SU-DHL-6 (cell line): ENCODE measurements around the gene RAD51B.

ENCODE experiments used
- EZH2phosphoT487 ChIP-seq: fragments of 200-600 bp; sonication (generic), shearing (Covaris generic); conservative IDR thresholded peaks from 2 replicates; pipeline ENCODE4 v1.6.1; 2018; ENCODE audit warnings: mild to moderate bottlenecking, antibody characterized with exemption, low read length, moderate library complexity, mixed read lengths
- TF ChIP-seq, protein P1 (sequence below): fragments of 200-600 bp; sonication (generic); IDR thresholded peaks from one replicate; pipeline ENCODE4 v1.5.1; 2017; ENCODE audit warnings: antibody characterized with exemption, mild to moderate bottlenecking, low read length, moderate library complexity; ENCODE audit not compliant: insufficient read depth, poor library complexity, severe bottlenecking

- TF ChIP-seq, protein P1, sequence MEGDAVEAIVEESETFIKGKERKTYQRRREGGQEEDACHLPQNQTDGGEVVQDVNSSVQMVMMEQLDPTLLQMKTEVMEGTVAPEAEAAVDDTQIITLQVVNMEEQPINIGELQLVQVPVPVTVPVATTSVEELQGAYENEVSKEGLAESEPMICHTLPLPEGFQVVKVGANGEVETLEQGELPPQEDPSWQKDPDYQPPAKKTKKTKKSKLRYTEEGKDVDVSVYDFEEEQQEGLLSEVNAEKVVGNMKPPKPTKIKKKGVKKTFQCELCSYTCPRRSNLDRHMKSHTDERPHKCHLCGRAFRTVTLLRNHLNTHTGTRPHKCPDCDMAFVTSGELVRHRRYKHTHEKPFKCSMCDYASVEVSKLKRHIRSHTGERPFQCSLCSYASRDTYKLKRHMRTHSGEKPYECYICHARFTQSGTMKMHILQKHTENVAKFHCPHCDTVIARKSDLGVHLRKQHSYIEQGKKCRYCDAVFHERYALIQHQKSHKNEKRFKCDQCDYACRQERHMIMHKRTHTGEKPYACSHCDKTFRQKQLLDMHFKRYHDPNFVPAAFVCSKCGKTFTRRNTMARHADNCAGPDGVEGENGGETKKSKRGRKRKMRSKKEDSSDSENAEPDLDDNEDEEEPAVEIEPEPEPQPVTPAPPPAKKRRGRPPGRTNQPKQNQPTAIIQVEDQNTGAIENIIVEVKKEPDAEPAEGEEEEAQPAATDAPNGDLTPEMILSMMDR: no peak
- TF ChIP-seq EZH2phosphoT487: no peak
Observed at GRCh38 chr14:68103853-68104252, 284.3 kb downstream of the RAD51B start.
